HuH-7.5 (cell line): ENCODE results near the gene RIOK3.
A peak's percentile ranks its signal among the peaks of the same experiment; 100 is the strongest.
"Not testable (repeated sequence)": the region's sequence is repeated elsewhere in the genome, so short reads cannot be mapped to it uniquely, and the experiment has no call there.

Source experiments
- DNase-seq: peaks from one replicate; pipeline ENCODE4 v3.0.0; 2011; ENCODE audit warnings: low spot score

Gene RIOK3

GRCh38 chr18:23499291-23499781 is 46.2 kb downstream of the RIOK3 start:
- DNase-seq, result no peak

- DNase-seq, result no peak
Observed at GRCh38 chr18:23501626-23502025, 48.5 kb downstream of the RIOK3 start.

GRCh38 chr18:23502516-23503037 is 49.5 kb downstream of the RIOK3 start:
- DNase-seq, result no peak

- DNase-seq, result peak; percentile 57
Observed at GRCh38 chr18:23503038-23503962, 50.2 kb downstream of the RIOK3 start, which contains the start of gene RMC1. Gene RMC1, plus strand, starts transcription at chr18:23503511. Its CDS starts 108 bp downstream, at chr18:23503619.

- DNase-seq, result no peak
Observed at GRCh38 chr18:23503963-23504344, 50.9 kb downstream of the RIOK3 start.

- DNase-seq, result no peak
Observed at GRCh38 chr18:23504720-23505119, 51.6 kb downstream of the RIOK3 start.

GRCh38 chr18:23506393-23506792 is 53.3 kb downstream of the RIOK3 start:
- DNase-seq, result no peak

GRCh38 chr18:23510923-23511322 is 57.8 kb downstream of the RIOK3 start:
- not testable (repeated sequence) for DNase-seq

GRCh38 chr18:23512216-23512615 is 59.1 kb downstream of the RIOK3 start:
- not testable (repeated sequence) for DNase-seq

- DNase-seq, result no peak
Observed at GRCh38 chr18:23512641-23513040, 59.6 kb downstream of the RIOK3 start.

GRCh38 chr18:23515911-23516546 is 62.9 kb downstream of the RIOK3 start:
- peak; percentile 49 for DNase-seq

- no peak for DNase-seq
Observed at GRCh38 chr18:23519734-23520133, 66.6 kb downstream of the RIOK3 start.

GRCh38 chr18:23521271-23521670 is 68.2 kb downstream of the RIOK3 start:
- no peak for DNase-seq

GRCh38 chr18:23521907-23522306 is 68.8 kb downstream of the RIOK3 start:
- no peak for DNase-seq

- no peak for DNase-seq
Observed at GRCh38 chr18:23523429-23524212, 70.5 kb downstream of the RIOK3 start.

- no peak for DNase-seq
Observed at GRCh38 chr18:23524213-23524707, 71.2 kb downstream of the RIOK3 start.

GRCh38 chr18:23526501-23527063 is 73.5 kb downstream of the RIOK3 start:
- DNase-seq, result no peak

- no peak for DNase-seq
Observed at GRCh38 chr18:23528580-23529472, 75.7 kb downstream of the RIOK3 start.

GRCh38 chr18:23529604-23530003 is 76.5 kb downstream of the RIOK3 start:
- no peak for DNase-seq

GRCh38 chr18:23530195-23530594 is 77.1 kb downstream of the RIOK3 start:
- no peak for DNase-seq
